H9 (cell line): ENCODE measurements around the gene LHFPL2. TPM values are rescaled to one million over a fixed set of nuclear protein-coding genes. Genes with fewer than 3 reads are reported as not detected.

Experiments
- DNase-seq: peaks from one replicate; pipeline ENCODE4 v3.0.0-alpha.2; 2017
- H2AFZ ChIP-seq: one replicate; pipeline ENCODE4 v1.6.1; 2013; ENCODE audit warnings: mild to moderate bottlenecking, low read length, control low read depth, moderate library complexity
- H2AK5ac ChIP-seq: 2 replicates; pipeline ENCODE4 v1.6.1; 2013; ENCODE audit warnings: low read length, control low read depth, mixed read lengths; ENCODE audit not compliant: insufficient read length
- H2BK120ac ChIP-seq: one replicate; pipeline ENCODE4 v1.6.1; 2013; ENCODE audit warnings: low read depth, mild to moderate bottlenecking, low read length, control low read depth, inconsistent platforms; ENCODE audit not compliant: poor library complexity, severe bottlenecking
- H2BK12ac ChIP-seq: 2 replicates; pipeline ENCODE4 v1.6.1; 2013; ENCODE audit warnings: low read length, control low read depth, mixed read lengths, low read depth; ENCODE audit not compliant: insufficient read length
- H2BK15ac ChIP-seq: 2 replicates; pipeline ENCODE4 v1.6.1; 2013; ENCODE audit warnings: low read depth, low read length, control low read depth
- H2BK20ac ChIP-seq: one replicate; pipeline ENCODE4 v1.6.1; 2013; ENCODE audit warnings: low read depth, mild to moderate bottlenecking, low read length, control low read depth, inconsistent platforms; ENCODE audit not compliant: poor library complexity, severe bottlenecking
- H2BK5ac ChIP-seq: 2 replicates; pipeline ENCODE4 v1.6.1; 2013; ENCODE audit warnings: low read length, control low read depth, mixed read lengths; ENCODE audit not compliant: insufficient read length
- H3K14ac ChIP-seq: 2 replicates; pipeline ENCODE4 v1.6.1; 2013; ENCODE audit warnings: low read length, control low read depth; ENCODE audit not compliant: insufficient read depth
- H3K18ac ChIP-seq: 2 replicates; pipeline ENCODE4 v1.6.1; 2013; ENCODE audit warnings: low read depth, mild to moderate bottlenecking, mixed read lengths, low read length, control low read depth; ENCODE audit not compliant: insufficient read length
- H3K23ac ChIP-seq: 2 replicates; pipeline ENCODE4 v1.6.1; 2013; ENCODE audit warnings: low read length, control low read depth, mixed read lengths, low read depth; ENCODE audit not compliant: insufficient read length
- H3K23me2 ChIP-seq: 2 replicates; pipeline ENCODE4 v1.6.1; 2013; ENCODE audit warnings: low read depth, mild to moderate bottlenecking, mixed read lengths, low read length, control low read depth; ENCODE audit not compliant: insufficient read length, poor library complexity, severe bottlenecking
- H3K27ac ChIP-seq: 2 replicates; pipeline ENCODE4 v1.5.1; 2013; ENCODE audit warnings: low read length, control low read depth, mixed read lengths, low read depth; ENCODE audit not compliant: insufficient read length
- H3K27me3 ChIP-seq: 2 replicates; pipeline ENCODE4 v1.6.1; 2013; ENCODE audit warnings: low read length, control low read depth, inconsistent platforms; ENCODE audit not compliant: insufficient read depth
- H3K4ac ChIP-seq: 2 replicates; pipeline ENCODE4 v1.6.1; 2013; ENCODE audit warnings: low read depth, mild to moderate bottlenecking, control low read depth, inconsistent platforms, low read length, moderate library complexity
- H3K4me1 ChIP-seq: 2 replicates; pipeline ENCODE4 v1.6.1; 2013; ENCODE audit warnings: low read length, control low read depth, inconsistent platforms; ENCODE audit not compliant: insufficient read depth
- H3K4me2 ChIP-seq: 2 replicates; pipeline ENCODE4 v1.6.1; 2013; ENCODE audit warnings: low read length, control low read depth, mixed read lengths; ENCODE audit not compliant: insufficient read length, insufficient read depth
- H3K56ac ChIP-seq: 2 replicates; pipeline ENCODE4 v1.6.1; 2013; ENCODE audit warnings: low read depth, mild to moderate bottlenecking, mixed read lengths, low read length, control low read depth; ENCODE audit not compliant: insufficient read length
- H3K79me1 ChIP-seq: 2 replicates; pipeline ENCODE4 v1.6.1; 2013; ENCODE audit warnings: low read depth, mild to moderate bottlenecking, moderate library complexity, low read length, control low read depth, inconsistent platforms; ENCODE audit not compliant: insufficient read depth, poor library complexity, severe bottlenecking
- H3K79me2 ChIP-seq: 2 replicates; pipeline ENCODE4 v1.6.1; 2013; ENCODE audit warnings: low read length, control low read depth, inconsistent platforms; ENCODE audit not compliant: insufficient read depth
- H3K9ac ChIP-seq: 2 replicates; pipeline ENCODE4 v1.6.1; 2013; ENCODE audit warnings: low read length, control low read depth, mixed read lengths; ENCODE audit not compliant: insufficient read length; ENCODE audit errors: extremely low read depth
- H3K9me3 ChIP-seq: one replicate; pipeline ENCODE4 v1.6.1; 2013; ENCODE audit warnings: low read depth, low read length, inconsistent platforms; ENCODE audit not compliant: control insufficient read depth
- H3T11ph ChIP-seq: one replicate; pipeline ENCODE4 v1.6.1; 2013; ENCODE audit warnings: mild to moderate bottlenecking, low read length, control low read depth, inconsistent platforms
- H4K20me1 ChIP-seq: one replicate; pipeline ENCODE4 v1.6.1; 2013; ENCODE audit not compliant: control insufficient read depth, insufficient read length, insufficient read depth
- H4K5ac ChIP-seq: 2 replicates; pipeline ENCODE4 v1.6.1; 2013; ENCODE audit warnings: low read depth, mild to moderate bottlenecking, mixed read lengths, low read length, control low read depth; ENCODE audit not compliant: insufficient read length
- H4K8ac ChIP-seq: replicated peaks from 2 replicates; pipeline ENCODE4 v1.6.1; 2013; ENCODE audit warnings: low read length, control low read depth, mixed read lengths, low read depth; ENCODE audit not compliant: insufficient read length
- H4K91ac ChIP-seq: 2 replicates; pipeline ENCODE4 v1.6.1; 2013; ENCODE audit warnings: low read depth, mild to moderate bottlenecking, moderate library complexity, mixed read lengths, low read length, control low read depth; ENCODE audit not compliant: insufficient read length
- H3K27ac Mint-ChIP-seq, 3 experiments: 2 replicates in 2 of 3; 3 replicates in 1 of 3; pipeline ENCODE4 v1.8.0; 2020 to 2021; ENCODE audit warnings: mixed read lengths in 3 of 3, mild to moderate bottlenecking in 1 of 3, moderate library complexity in 1 of 3
- H3K27me3 Mint-ChIP-seq: 2 replicates; pipeline ENCODE4 v1.8.0; 2021; ENCODE audit warnings: low read depth, mild to moderate bottlenecking, moderate library complexity, mixed read lengths
- H3K36me3 Mint-ChIP-seq, 3 experiments: 2 replicates in 2 of 3; 3 replicates in 1 of 3; pipeline ENCODE4 v1.8.0; 2020 to 2021; ENCODE audit warnings: low read depth in 3 of 3, mixed read lengths in 3 of 3; ENCODE audit not compliant: insufficient read depth in 1 of 3
- H3K4me1 Mint-ChIP-seq, 2 experiments: 2 replicates each; pipeline ENCODE4 v1.8.0; 2020; ENCODE audit warnings: mixed read lengths in 2 of 2
- H3K4me3 Mint-ChIP-seq, 2 experiments: 2 replicates in 1 of 2; 3 replicates in 1 of 2; pipeline ENCODE4 v1.8.0; 2020 to 2021; ENCODE audit warnings: mild to moderate bottlenecking in 2 of 2, mixed read lengths in 2 of 2, moderate library complexity in 1 of 2
- H3K9me3 Mint-ChIP-seq, 2 experiments: 2 replicates in 1 of 2; 3 replicates in 1 of 2; pipeline ENCODE4 v1.8.0; 2020; ENCODE audit warnings: mild to moderate bottlenecking in 2 of 2, mixed read lengths in 2 of 2, moderate library complexity in 1 of 2
- WGBS: extraction: QIAGEN DNeasy Blood & Tissue Kit; methylation state at CpG from one replicate; pipeline ENCODE4 v1.1.7; 2013; ENCODE audit warnings: missing lambda C conversion rate, low lambda C conversion rate, mixed read lengths; ENCODE audit not compliant: insufficient read length; ENCODE audit errors: extremely low coverage; 5-methylcytosine and 5-hydroxymethylcytosine counted together
- total RNA-seq: library from RNA; stranded (reverse); gene quantifications from 2 replicates; pipeline ENCODE4 v1.2.1, GENCODE V29; 2021
- TF ChIP-seq, protein P1 (sequence below): fragments of 200-600 bp; sonication (generic); conservative IDR thresholded peaks from 3 replicates; pipeline ENCODE4 v1.8.0; 2021; ENCODE audit warnings: antibody characterized with exemption, mild to moderate bottlenecking

The LHFPL2 gene
- total RNA-seq, 1 experiment from 2014 or later = 26.3 TPM

DNA sequence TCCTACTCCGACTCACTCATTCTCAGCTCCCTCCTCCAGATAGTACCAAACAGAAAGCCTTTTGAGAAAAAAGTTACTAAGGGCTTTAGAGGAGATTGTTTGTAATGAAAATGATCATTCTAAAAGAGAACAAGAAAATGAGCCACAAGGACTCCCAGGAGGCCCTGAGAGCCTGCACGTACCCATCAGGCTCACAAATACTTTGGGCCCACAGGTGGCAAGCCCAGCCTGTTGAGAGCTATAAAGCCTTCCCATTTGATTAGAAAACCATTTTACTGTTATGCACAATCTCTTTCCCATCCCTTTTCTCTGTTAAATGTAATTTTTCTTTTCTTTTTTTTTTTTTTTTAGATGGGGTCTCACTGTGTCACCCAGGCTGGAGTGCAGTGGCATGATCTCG, 136.1 kb downstream of the LHFPL2 start:
- Histone ChIP-seq H3K79me1 (no peaks in the 10 kb centered on the region), H4K91ac (no peak overlapping the region), H3K79me2 (no peaks in the 10 kb centered on the region; the same call in 1 of the 2 replicates), H3K9ac (no peak overlapping the region), H4K20me1 (no peaks in the 10 kb centered on the region), H2BK20ac (no peak overlapping the region), H4K8ac (no peak overlapping the region), H3K23ac (no peak overlapping the region), H2AFZ (no peak overlapping the region), H2BK12ac (no peak overlapping the region), H3K4me1 (0 out of 2 replicates have a peak, but pooled peaks cover 2% of the 10 kb centered on the region), H3K9me3 (no peaks in the 10 kb centered on the region), H2AK5ac (no peak overlapping the region), H3K27me3 (no peaks in the 10 kb centered on the region), H3K23me2 (no peaks in the 10 kb centered on the region), H2BK120ac (no peak overlapping the region), H4K5ac (no peak overlapping the region), H3K14ac (no peak overlapping the region), H2BK5ac (no peak overlapping the region), H3T11ph (no peak overlapping the region), H3K18ac (no peak overlapping the region), H2BK15ac (no peak overlapping the region), H3K56ac (no peak overlapping the region), H3K27ac (no peak overlapping the region), H3K4ac (no peak overlapping the region), H3K4me2 (no peak overlapping the region)
- Mint-ChIP-seq H3K27me3 (peaks cover 2% of the 10 kb centered on the region; the same call in 1 of the 2 replicates), H3K9me3 (no peaks in the 10 kb centered on the region), H3K4me3 (no peak overlapping the region), H3K36me3 (peaks cover 7 to 29% (median 12%) of the 10 kb centered on the region in 3 experiments; a peak in 6 of 7 replicates), H3K27ac (no peak overlapping the region), H3K4me1 (peaks cover 43 to 45% of the 10 kb centered on the region in 2 experiments)
- TF ChIP-seq, protein P1, sequence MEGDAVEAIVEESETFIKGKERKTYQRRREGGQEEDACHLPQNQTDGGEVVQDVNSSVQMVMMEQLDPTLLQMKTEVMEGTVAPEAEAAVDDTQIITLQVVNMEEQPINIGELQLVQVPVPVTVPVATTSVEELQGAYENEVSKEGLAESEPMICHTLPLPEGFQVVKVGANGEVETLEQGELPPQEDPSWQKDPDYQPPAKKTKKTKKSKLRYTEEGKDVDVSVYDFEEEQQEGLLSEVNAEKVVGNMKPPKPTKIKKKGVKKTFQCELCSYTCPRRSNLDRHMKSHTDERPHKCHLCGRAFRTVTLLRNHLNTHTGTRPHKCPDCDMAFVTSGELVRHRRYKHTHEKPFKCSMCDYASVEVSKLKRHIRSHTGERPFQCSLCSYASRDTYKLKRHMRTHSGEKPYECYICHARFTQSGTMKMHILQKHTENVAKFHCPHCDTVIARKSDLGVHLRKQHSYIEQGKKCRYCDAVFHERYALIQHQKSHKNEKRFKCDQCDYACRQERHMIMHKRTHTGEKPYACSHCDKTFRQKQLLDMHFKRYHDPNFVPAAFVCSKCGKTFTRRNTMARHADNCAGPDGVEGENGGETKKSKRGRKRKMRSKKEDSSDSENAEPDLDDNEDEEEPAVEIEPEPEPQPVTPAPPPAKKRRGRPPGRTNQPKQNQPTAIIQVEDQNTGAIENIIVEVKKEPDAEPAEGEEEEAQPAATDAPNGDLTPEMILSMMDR = no peak
- WGBS = no CpG with 5 or more reads among the region's 3 CpGs
- no peak for DNase-seq
